Kidney (tissue), 14 donors: Measurements from ENCODE around the gene ZCCHC17. TPM values are rescaled to one million over a fixed set of nuclear protein-coding genes. Genes with fewer than 3 reads are reported as not detected.

Source experiments
- DNase-seq, 5 donors: peaks; one replicate each; pipeline ENCODE4 v3.0.0-alpha.2; 2013 to 2020
- FAIRE-seq: peaks from 2 replicates; lab custom pipeline; 2012; peaks lifted over from hg19 to GRCh38; lab: Jason Lieb, UNC
- H3K27ac ChIP-seq, 2 donors: one replicate each; pipeline ENCODE4 v1.7.0; 2013; ENCODE audit warnings: low read depth in 2 of 2, low read length in 2 of 2, inconsistent platforms in 1 of 2
- H3K27me3 ChIP-seq: one replicate; pipeline ENCODE4 v1.7.1; 2013; ENCODE audit warnings: low read length, inconsistent platforms; ENCODE audit not compliant: control insufficient read depth, insufficient read depth
- H3K36me3 ChIP-seq, 3 donors: one replicate each; pipeline versions ENCODE4 v1.7.0 to v1.7.1; 2013; ENCODE audit warnings: low read length in 3 of 3, control low read depth in 1 of 3, inconsistent platforms in 1 of 3; ENCODE audit not compliant: insufficient read depth in 3 of 3, control insufficient read depth in 2 of 3
- H3K4me1 ChIP-seq, 3 donors: one replicate each; pipeline versions ENCODE4 v1.7.0 to v1.7.1; 2013; ENCODE audit warnings: low read length in 3 of 3, inconsistent platforms in 1 of 3, low read depth in 1 of 3; ENCODE audit not compliant: control insufficient read depth in 2 of 3, insufficient read depth in 2 of 3
- H3K4me3 ChIP-seq, 3 donors: one replicate each; pipeline versions ENCODE4 v1.7.0 to v1.8.1; 2013; ENCODE audit warnings: low read length in 3 of 3, control low read depth in 1 of 3, inconsistent platforms in 1 of 3
- H3K9ac ChIP-seq, 3 donors: one replicate each; pipeline versions ENCODE4 v1.7.0 to v1.7.1; 2013; ENCODE audit warnings: low read length in 3 of 3, control low read depth in 1 of 3, inconsistent platforms in 1 of 3
- H3K9me3 ChIP-seq, 3 donors: one replicate each; pipeline versions ENCODE4 v1.7.0 to v1.7.1; 2013; ENCODE audit warnings: low read length in 3 of 3, control low read depth in 1 of 3, inconsistent platforms in 1 of 3; ENCODE audit not compliant: control insufficient read depth in 2 of 3, insufficient read depth in 1 of 3
- CTCF ChIP-seq: IDR thresholded peaks from 3 replicates; pipeline ENCODE4 v1.5.1; 2012; ENCODE audit warnings: mild to moderate bottlenecking, moderate library complexity, borderline replicate concordance; ENCODE audit not compliant: insufficient read depth; ENCODE audit errors: extremely low read depth
- intact Hi-C: fragments of 100-400 bp; cut with DNase I; formaldehyde crosslinking; loops from one replicate; pipeline ENCODE4 v1.11.1; 2022
- polyA plus RNA-seq: library from polyadenylated mRNA; stranded (reverse); fragments of 350-450 nt; fragmentation: Illumina TruSeq; extraction: RNeasy Lipid Tissue Mini Kit (QIAGEN cat#74804); gene quantifications from one replicate; pipeline ENCODE4 v1.2.3, GENCODE V29; 2014; ENCODE audit warnings: low read depth, low replicate concordance; ENCODE audit not compliant: insufficient read depth
- total RNA-seq: library from RNA; stranded (reverse); fragmentation: NEBNext Ultra II Directional; extraction: Animal tissue kit (Norgen Biotek cat#: 25700); gene quantifications from one replicate; pipeline ENCODE4 v1.2.1, GENCODE V29; 2021
- donor health status: control.
- donor health status: control.
- donor health status: control.
- donor health status: control.
- donor health status: control.
- donor health status: DM: yes; HTN: yes; CAD: no.
- donor health status: Normal renal cell carcinoma (clear cell type).

ZCCHC17 gene
- total and polyA plus RNA-seq, 2 donors from 2014 or later = 27.5 to 42.0 TPM

- FAIRE-seq = no peak
Observed at GRCh38 chr1:31398246-31398645, 101.4 kb downstream of the ZCCHC17 start.

GRCh38 chr1:31399976-31400375 is 103.1 kb downstream of the ZCCHC17 start:
- Histone ChIP-seq H3K9ac (no peak overlapping the region), H3K9me3 (no peaks in the 10 kb centered on the region), H3K27ac (no peak overlapping the region), H3K36me3 (no peaks in the 10 kb centered on the region), H3K27me3 (no peaks in the 10 kb centered on the region), H3K4me1 (no peaks in the 10 kb centered on the region), H3K4me3 (no peak overlapping the region)
- FAIRE-seq (no peak), DNase-seq (no peak)
- no peak for TF ChIP-seq CTCF
- intact Hi-C loops = no loop called here

More at GRCh38 chr1:31398246-31398645, 101.4 kb downstream of the ZCCHC17 start:
- no peaks in the 10 kb centered on the region for H3K36me3 ChIP-seq
- intact Hi-C loops = no loop called here
- H3K4me3 ChIP-seq = no peak overlapping the region
- H3K4me1 ChIP-seq = peaks cover 0 to 4% (median 0%) of the 10 kb centered on the region in 3 donors
- DNase-seq = no peak
- TF ChIP-seq CTCF = no peak
- H3K27me3 ChIP-seq = no peaks in the 10 kb centered on the region
- no peak overlapping the region for H3K9ac ChIP-seq
- H3K27ac ChIP-seq = no peak overlapping the region
- no peaks in the 10 kb centered on the region for H3K9me3 ChIP-seq

- no peak overlapping the region for H3K27ac ChIP-seq
- H3K9me3 ChIP-seq = no peaks in the 10 kb centered on the region
- no peaks in the 10 kb centered on the region for H3K36me3 ChIP-seq
- intact Hi-C loops = no loop called here
- no peak for TF ChIP-seq CTCF
- H3K4me1 ChIP-seq = no peaks in the 10 kb centered on the region
- H3K9ac ChIP-seq = no peak overlapping the region
- no peaks in the 10 kb centered on the region for H3K27me3 ChIP-seq
- DNase-seq (no peak), FAIRE-seq (no peak)
- no peak overlapping the region for H3K4me3 ChIP-seq
Observed at GRCh38 chr1:31400393-31400792, 103.6 kb downstream of the ZCCHC17 start.

- H3K4me1 ChIP-seq = no peaks in the 10 kb centered on the region
- H3K27me3 ChIP-seq = no peaks in the 10 kb centered on the region
- no peak overlapping the region for H3K9ac ChIP-seq
- DNase-seq (no peak), FAIRE-seq (no peak)
- intact Hi-C loops = no loop called here
- TF ChIP-seq CTCF = no peak
- no peaks in the 10 kb centered on the region for H3K36me3 ChIP-seq
- H3K4me3 ChIP-seq = no peak overlapping the region
- H3K9me3 ChIP-seq = no peaks in the 10 kb centered on the region
- H3K27ac ChIP-seq = no peak overlapping the region
Observed at GRCh38 chr1:31401241-31401640, 104.4 kb downstream of the ZCCHC17 start.
